HG02642 (cell line): ENCODE measurements around the gene FSTL4.
A peak's percentile ranks its signal among the peaks of the same experiment; 100 is the strongest.
"Not testable (repeated sequence)": the region's sequence is repeated elsewhere in the genome, so short reads cannot be mapped to it uniquely, and the experiment has no call there.

ENCODE experiments used
- ATAC-seq: cut with Tn5 transposase; IDR thresholded peaks from one replicate; pipeline ENCODE4 v1.9.1; 2021; ENCODE audit warnings: mild to moderate bottlenecking; ENCODE audit not compliant: unreplicated experiment, poor library complexity

Gene FSTL4

GRCh38 chr5:133559960-133560359, 52.4 kb downstream of the FSTL4 start:
- ATAC-seq, result no peak

- ATAC-seq, result no peak
Observed at GRCh38 chr5:133556551-133556950, 55.8 kb downstream of the FSTL4 start.

GRCh38 chr5:133554279-133554678, 58.1 kb downstream of the FSTL4 start:
- no peak for ATAC-seq

DNA sequence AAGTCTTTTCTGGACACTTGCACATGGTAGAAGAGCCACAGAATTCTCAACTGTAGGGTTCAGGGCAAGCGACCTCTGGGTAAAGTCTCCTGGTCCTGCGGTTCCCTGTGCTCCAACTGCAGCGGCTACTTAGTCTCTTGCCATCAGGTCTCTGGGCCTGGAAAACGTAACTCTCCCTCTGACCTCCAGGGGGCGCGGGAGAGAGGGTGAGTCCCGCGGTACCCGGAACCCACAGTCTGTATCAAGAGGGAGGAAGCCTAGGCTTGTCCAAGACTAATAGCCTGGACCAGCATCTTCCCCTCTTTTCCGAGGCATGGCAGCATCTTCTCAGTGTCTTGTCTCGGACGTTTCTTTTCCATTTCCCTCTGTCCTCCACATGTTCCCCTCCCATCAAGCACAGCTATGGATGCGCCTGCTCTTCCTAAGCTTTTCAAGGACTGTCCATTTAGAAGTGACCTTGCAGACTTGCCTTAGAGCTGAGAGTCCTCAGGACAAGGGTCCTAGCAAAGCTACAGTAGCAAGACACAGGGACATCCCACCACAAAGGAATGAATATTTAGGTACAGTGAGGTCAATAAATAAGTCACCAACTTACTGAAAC, 59.3 kb downstream of the FSTL4 start:
- ATAC-seq, result peak; percentile 65

- no peak for ATAC-seq
Observed at GRCh38 chr5:133546500-133546899, 65.8 kb downstream of the FSTL4 start.

DNA sequence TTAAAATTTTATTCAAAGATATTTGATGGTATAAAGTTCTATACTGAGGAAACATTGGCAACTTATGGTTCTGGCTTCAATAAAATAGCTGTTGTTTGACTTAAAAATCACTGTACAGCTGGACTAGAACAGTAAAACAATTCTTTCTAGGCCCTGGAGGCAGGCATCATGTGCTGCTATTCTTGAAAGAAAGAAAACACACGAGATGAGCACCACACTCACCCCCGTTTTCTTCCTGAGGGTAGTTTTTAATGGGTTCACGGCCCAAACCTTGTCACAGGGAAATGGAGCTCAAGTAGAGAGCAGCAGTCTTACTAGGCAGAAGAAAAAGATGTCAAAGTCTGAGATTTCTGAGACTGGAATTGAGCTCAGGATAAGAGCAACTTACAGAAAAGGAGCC, 68.0 kb downstream of the FSTL4 start:
- ATAC-seq, result no peak

DNA sequence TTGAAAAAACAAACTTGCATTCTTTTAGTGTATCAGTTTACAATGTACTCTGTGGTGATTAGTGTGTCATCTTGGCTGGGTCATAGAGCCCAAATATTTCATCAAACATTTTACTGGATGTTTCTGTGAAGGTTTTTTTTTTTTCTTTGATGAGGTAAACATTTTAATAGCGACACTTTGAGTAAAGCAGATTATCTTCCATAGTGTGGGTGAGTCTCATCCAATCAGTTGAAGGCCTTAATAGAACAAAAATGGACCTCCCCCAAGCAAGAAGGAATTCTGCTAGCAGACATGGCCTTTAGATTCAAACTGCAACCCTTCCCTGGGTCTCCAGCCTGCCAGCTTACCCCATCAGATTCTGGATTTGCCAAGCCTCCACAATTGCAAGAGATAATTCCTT, 72.5 kb downstream of the FSTL4 start:
- no peak for ATAC-seq

DNA sequence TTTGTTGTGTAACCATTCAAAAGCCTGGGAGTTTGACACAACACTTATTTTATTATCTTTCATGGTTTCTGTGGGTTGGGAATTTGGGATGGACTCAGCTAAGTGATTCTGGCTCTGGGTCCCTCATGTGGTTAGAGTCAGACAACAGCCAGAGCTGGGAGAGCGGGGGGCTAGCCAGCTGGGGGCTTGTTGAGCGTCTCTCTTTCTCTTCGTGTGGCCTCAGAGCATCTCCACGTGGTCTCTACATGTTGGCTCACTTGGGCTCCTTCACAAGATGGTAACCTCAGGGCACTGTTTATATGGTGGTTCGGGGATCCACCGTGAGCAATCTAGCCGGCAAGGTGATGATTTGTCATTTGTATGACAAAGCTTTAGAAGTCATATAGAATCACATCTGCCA, 73.6 kb downstream of the FSTL4 start:
- no peak for ATAC-seq

- ATAC-seq, result not testable (repeated sequence)
Observed at GRCh38 chr5:133535241-133535929, 77.0 kb downstream of the FSTL4 start.

GRCh38 chr5:133534566-133534965, 77.8 kb downstream of the FSTL4 start:
- ATAC-seq, result no peak

DNA sequence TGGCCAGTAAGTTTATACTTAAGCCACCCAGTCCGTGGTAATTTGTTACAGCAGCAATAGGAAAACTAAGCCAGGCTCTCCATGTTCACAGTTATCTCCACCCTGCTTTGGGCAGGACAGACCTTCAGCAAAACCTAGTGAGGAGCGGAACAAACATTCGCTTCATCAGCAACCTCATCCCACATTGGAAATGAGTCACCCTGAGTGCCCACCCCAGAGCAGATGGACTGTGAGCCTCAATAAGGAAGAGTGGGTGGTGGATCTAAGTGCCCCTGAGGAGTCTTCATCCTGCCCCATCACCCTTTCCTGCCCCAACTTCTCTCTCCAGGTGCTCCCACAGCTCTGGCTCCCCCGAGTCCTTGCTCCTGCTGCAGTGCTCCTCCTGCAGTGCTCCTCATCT, 78.8 kb downstream of the FSTL4 start:
- ATAC-seq, result no peak

DNA sequence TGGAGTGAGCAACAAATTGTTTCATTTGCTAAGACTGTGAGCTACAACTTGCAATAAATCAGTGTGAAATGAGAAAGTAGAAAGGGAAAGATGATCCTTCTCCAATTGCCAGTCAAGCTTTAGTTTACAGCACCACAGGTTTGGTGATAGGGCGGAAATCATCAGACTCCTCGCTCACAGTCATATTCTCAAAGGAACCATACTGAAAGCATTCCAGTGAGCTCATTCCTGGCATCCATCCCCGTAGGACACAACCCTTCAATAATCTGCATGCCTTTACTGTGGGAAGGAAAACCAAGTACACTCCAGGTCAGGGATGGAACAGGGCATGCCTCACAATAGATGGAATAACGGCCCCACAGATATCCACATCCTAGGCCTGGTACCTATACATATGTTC, 80.7 kb downstream of the FSTL4 start:
- no peak for ATAC-seq

DNA sequence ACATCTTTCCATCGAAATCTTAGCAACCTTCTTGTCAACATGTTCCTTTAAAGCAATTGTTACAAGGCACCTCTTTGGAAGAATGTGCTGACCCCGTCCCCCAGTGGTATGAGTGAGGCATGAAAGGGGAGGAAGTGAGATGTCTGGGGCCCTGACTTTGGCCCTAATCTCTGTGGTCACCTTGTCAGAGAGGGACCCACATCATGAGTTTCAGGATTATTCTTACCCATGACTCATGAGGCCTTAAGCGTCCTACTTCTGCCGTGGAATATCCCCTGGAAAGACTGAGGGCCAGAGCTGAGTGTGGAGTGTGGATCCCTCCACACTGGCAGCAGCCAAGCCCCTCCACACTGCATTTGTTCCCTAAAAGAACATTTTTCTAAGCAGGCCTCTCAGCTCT, 81.2 kb downstream of the FSTL4 start:
- ATAC-seq, result no peak

- ATAC-seq, result no peak
Observed at GRCh38 chr5:133530270-133530669, 82.1 kb downstream of the FSTL4 start.

GRCh38 chr5:133528841-133529240, 83.5 kb downstream of the FSTL4 start:
- ATAC-seq, result no peak

DNA sequence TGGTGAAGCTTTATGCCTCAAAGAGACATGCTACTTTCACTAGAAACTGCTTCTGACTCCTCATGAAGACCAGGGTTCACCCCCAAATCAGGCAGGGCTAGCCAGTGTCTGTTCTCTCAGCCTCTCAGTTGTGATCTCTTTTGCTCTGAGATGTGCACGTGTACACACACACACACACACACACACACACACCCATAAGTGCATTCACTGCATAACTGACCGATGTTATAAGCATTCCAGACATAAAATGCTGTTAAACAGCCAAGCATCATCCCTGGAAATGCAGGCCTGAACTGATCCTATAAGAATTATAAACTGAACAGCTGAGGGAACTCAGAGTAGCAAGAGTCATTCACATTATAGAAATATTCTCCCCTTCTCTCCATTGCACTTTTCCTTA, 85.0 kb downstream of the FSTL4 start:
- no peak for ATAC-seq

GRCh38 chr5:133526368-133526767, 86.0 kb downstream of the FSTL4 start:
- ATAC-seq, result no peak

DNA sequence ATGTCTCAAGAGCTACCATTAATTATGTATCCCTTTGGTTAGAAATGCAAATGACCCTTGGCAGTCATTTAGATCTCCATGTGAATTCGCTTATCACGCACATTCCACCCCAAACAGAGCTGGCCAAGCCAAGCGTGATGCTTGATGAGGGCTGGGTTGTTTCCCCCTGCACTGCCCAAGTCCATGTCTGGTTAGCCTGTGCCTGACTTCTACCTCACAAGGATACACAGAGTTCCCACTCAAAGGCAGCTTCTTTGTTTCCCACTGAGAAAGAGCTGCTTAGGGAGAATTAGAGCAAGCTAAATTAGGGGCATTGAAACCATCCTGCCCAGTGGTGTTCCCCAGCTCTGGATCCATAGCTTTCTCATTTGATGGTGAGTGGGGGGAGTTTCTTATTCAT, 87.2 kb downstream of the FSTL4 start:
- ATAC-seq, result no peak

DNA sequence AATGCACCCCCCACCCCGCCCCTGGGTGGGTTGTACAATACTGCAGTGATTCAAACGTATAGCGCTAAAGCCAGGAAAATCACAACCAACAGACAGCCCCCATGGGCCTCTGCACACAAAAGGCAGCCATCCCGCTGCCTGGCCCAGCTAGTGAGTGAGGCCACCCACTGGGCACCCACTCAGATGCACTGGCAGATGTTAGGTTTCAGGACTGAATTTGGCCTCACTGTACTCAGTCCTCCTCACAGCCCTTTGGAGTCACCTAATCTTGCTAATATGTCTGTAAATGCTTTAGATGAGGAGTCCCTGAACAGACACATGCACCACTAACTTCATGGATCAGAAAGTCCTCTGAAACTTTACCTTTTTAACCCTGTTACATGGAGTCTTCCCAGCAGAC, 87.7 kb downstream of the FSTL4 start:
- ATAC-seq, result no peak

- ATAC-seq, result no peak
Observed at GRCh38 chr5:133523961-133524586, 88.3 kb downstream of the FSTL4 start.

DNA sequence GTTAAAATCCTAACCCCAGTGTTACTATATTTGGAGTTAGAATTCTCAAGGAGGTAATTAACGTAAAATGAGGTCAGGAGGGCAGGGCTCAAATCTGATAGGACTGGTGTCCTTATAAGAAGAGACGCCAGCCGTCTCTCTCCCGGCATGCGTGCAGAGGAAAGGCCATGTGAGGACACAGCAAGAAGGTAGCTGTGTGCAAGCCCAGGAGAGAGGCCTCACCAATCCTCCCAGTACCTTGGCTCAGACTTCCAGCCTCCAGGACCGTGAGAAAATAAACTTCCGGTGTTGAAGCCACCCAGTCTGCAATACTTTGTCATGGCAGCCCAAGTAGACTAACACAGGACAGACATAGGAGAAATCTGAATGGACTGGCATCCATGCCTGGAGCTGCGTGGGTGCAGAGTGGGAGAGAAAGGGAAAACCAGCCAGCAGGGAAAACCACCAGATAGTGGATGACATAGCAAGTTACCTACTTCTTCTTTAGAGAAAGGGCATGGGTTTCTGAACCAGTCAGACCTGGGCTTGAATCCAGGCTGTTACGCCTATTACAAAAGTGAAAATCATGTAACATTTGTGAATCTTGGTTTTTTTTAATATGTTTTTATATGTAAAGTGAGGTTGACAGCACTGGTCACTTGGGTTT, 89.2 kb downstream of the FSTL4 start:
- ATAC-seq, result no peak
